GM12891 (cell line): ENCODE data around the gene GABBR2.

ENCODE experiments used
- DNase-seq: peaks from one replicate; pipeline ENCODE4 v3.0.0; 2011; ENCODE audit warnings: low spot score; ENCODE audit not compliant: insufficient read length
- FAIRE-seq: peaks from 2 replicates; lab custom pipeline; 2011; peaks lifted over from hg19 to GRCh38; lab: Jason Lieb, UNC
- PAX5 ChIP-seq: IDR thresholded peaks from 2 replicates; pipeline ENCODE4 v1.6.1; 2011; ENCODE audit warnings: low read length, moderate library complexity, mild to moderate bottlenecking; ENCODE audit not compliant: insufficient read depth, severe bottlenecking
- POLR2A ChIP-seq: IDR thresholded peaks from 2 replicates; pipeline ENCODE4 v1.6.1; 2011; ENCODE audit warnings: low read depth, low read length, control low read depth
- POLR2AphosphoS5 ChIP-seq: IDR thresholded peaks from 2 replicates; pipeline ENCODE4 v1.6.1; 2011; ENCODE audit warnings: low read depth, low read length, control low read depth
- POU2F2 ChIP-seq: IDR thresholded peaks from 2 replicates; pipeline ENCODE4 v1.6.1; 2011; ENCODE audit warnings: low read depth, mild to moderate bottlenecking, control low read depth, low read length, moderate library complexity
- SPI1 ChIP-seq: IDR thresholded peaks from 2 replicates; pipeline ENCODE4 v1.6.1; 2011; ENCODE audit warnings: low read depth, low read length, control low read depth
- TAF1 ChIP-seq: IDR thresholded peaks from 2 replicates; pipeline ENCODE4 v1.6.1; 2011; ENCODE audit warnings: low read depth, low read length, control low read depth

Gene GABBR2

GRCh38 chr9:98365781-98366180 lies 343.0 kb downstream of the GABBR2 start:
- TF ChIP-seq POLR2A (no peak), POU2F2 (no peak), PAX5 (no peak), SPI1 (no peak), POLR2AphosphoS5 (no peak), TAF1 (no peak)
- FAIRE-seq (no peak), DNase-seq (no peak)

DNA sequence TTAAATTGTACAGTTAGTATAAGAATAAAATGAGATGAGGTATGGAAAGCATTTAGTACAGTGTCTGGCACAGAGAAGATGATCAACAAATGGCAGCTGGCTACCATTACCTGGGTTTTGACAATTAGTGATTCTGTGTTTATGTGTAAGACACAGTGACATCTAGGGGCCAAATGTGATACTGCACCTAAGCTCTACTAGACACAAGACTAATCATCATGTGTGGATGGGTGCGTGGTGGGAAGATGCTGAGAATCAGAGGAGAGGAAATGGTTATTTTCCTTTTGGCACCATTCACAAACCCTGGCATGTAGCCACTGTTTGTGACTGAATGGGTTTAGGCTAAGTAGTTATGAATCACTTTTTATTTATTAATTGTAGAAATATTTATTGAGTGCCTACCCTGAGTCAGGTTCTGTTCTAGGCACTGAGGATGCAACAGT lies 343.5 kb downstream of the GABBR2 start:
- DNase-seq (no peak), FAIRE-seq (no peak)
- no peak for TF ChIP-seq POLR2AphosphoS5
- TF ChIP-seq PAX5: no peak
- TF ChIP-seq SPI1: no peak
- no peak for TF ChIP-seq TAF1
- no peak for TF ChIP-seq POU2F2
- TF ChIP-seq POLR2A: no peak

- no peak for FAIRE-seq
- no peak for DNase-seq
- no peak for TF ChIP-seq POU2F2
- no peak for TF ChIP-seq POLR2AphosphoS5
- no peak for TF ChIP-seq POLR2A
- no peak for TF ChIP-seq TAF1
- TF ChIP-seq PAX5: no peak
- no peak for TF ChIP-seq SPI1
These were observed 344.6 kb downstream of the GABBR2 start for GRCh38 chr9:98364086-98364485.

GRCh38 chr9:98363644-98364043 lies 345.1 kb downstream of the GABBR2 start:
- FAIRE-seq: no peak
- no peak for DNase-seq
- TF ChIP-seq POLR2A (no peak), SPI1 (no peak), POLR2AphosphoS5 (no peak), POU2F2 (no peak), PAX5 (no peak), TAF1 (no peak)

DNA sequence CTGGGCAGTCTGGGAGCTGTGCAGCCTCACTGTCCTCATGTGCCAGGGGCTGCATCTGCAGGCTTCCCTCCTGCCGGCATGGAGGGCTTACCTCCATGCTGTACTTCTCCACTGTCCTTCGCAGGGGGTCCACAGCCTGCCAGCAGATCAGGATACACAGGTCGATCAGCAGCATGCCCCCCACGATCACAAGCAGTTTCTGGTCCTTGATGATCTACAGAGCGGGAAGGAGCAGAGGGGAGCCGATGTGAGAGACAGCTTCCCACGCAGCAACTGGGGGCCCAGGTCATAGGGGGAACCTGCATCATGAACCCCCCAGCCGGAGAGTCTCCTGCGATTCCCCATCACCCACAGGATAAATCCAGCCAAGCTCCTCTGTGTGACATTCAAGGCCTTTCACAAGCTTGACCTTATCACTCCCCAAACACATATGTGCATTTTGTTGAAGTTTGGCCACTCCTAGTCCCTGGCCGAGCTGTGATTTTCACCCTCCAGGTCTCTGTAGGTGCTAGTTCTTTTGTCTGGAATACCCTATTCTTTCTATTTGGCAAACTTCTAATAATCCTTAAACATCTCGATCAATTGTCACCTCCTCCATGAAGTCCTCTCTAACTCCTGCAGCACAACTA lies 346.0 kb downstream of the GABBR2 start:
- FAIRE-seq (no peak), DNase-seq (no peak)
- TF ChIP-seq SPI1 (no peak), POLR2AphosphoS5 (no peak), POLR2A (no peak), PAX5 (no peak)

DNA sequence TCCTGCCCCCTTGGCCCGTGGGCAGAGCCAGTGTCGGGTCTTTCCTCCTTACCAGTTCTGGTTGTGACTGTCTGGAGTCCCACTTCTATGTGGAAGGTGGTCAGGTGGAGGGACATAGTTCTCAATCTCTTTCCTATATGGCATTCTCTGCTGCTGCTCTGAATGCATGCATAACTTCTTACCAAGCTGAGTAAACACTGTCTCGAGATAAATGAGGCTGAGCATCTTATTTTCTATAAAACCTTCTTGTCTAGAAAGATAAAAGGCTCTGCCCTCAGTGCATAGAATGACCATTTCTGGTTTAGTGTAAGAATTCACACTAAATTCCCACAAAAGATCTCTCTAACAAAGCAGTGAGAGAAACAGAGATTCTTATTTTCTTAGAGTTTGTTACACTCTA lies 347.1 kb downstream of the GABBR2 start:
- TF ChIP-seq POU2F2 (no peak), POLR2A (no peak), TAF1 (no peak), PAX5 (no peak), POLR2AphosphoS5 (no peak), SPI1 (no peak)
- FAIRE-seq: no peak
- no peak for DNase-seq

DNA sequence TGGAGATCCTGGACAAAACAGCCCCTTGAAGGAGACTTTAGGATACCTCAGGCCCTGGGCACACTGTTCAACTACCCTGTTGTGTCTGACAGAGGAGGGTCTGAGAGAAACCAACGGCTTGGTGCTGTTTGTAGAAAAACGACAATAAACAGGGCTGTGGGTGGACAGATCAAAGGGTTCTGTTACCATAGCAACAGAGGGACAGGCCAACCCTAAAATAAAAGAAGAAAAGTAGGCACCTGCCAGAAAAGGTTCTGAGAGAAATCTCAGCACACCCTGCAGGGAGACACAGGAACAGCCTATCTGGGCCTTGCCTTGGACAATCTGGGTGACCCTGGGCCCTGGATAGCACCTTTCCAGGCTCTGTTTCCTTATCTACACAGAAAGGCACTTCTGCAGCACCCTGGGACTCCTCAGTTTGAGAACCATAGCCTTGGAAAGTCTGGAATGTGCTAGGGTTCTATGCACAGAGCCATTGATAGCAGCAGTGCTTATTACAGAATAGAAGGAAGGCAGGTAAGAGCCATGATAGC lies 348.5 kb downstream of the GABBR2 start:
- TF ChIP-seq SPI1 (no peak), POU2F2 (no peak), POLR2A (no peak), PAX5 (no peak), TAF1 (no peak), POLR2AphosphoS5 (no peak)
- no peak for FAIRE-seq

GRCh38 chr9:98359569-98359968 lies 349.2 kb downstream of the GABBR2 start:
- no peak for DNase-seq
- FAIRE-seq: no peak
- TF ChIP-seq SPI1: no peak
- TF ChIP-seq PAX5: no peak
- TF ChIP-seq TAF1: no peak
- TF ChIP-seq POU2F2: no peak
- TF ChIP-seq POLR2A: no peak
- TF ChIP-seq POLR2AphosphoS5: no peak

More for the DNA sequence above, 348.5 kb downstream of the GABBR2 start:
- no peak for DNase-seq

DNA sequence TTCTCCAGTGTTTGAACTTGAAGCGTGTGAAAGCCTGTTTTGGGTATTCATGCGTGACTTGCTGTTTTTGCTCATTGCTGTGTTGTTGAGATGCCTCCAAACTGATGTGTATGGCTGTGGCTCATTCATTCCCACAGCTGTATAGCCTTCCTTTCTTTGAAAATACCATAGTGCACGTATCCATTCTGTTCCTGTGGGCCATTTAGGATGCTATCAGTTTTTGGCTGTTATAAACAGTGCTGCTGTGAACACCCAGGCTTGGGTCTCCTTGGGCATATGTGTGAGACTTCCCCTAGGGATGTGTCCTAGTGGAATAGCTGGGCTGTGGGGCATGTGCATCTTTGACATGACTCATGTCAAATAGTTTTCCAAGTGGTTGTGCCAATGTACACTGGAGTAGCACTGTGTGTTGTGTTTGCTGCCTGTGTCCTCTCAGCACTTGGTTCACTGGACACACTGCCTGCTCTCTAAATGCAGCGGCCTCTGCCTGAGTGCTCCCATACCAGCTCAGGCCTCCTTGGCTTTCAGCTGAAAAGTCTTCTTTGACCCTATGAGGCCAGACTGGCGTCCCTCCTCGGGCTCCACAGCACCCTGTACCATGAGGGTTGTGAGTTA lies 350.7 kb downstream of the GABBR2 start:
- DNase-seq (no peak), FAIRE-seq (no peak)
- no peak for TF ChIP-seq POLR2A
- no peak for TF ChIP-seq PAX5
- TF ChIP-seq TAF1: no peak
- no peak for TF ChIP-seq POLR2AphosphoS5
- no peak for TF ChIP-seq SPI1
- TF ChIP-seq POU2F2: no peak
